Peyer's patch (tissue), 4 donors: ENCODE measurements around the gene LAMA4. TPM values are rescaled to one million over a fixed set of nuclear protein-coding genes. Genes with fewer than 3 reads are reported as not detected.
A peak's percentile ranks its signal among the peaks of the same experiment; 100 is the strongest.

Source experiments
- DNase-seq, 3 donors: peaks; one replicate each; pipeline ENCODE4 v3.0.0-alpha.2; 2017 to 2019
- H3K27ac ChIP-seq, 4 donors: fragments of 200-600 bp; sonication (generic); one replicate each; pipeline ENCODE4 v1.5.1; 2016 to 2019
- H3K27me3 ChIP-seq, 2 donors: fragments of 200-600 bp; sonication (generic); one replicate each; pipeline ENCODE4 v1.5.1; 2019
- H3K36me3 ChIP-seq, 3 donors: fragments of 200-600 bp; sonication (generic); one replicate each; pipeline ENCODE4 v1.5.1; 2016 to 2019
- H3K4me1 ChIP-seq, 4 donors: fragments of 200-600 bp; sonication (generic); one replicate each; pipeline ENCODE4 v1.5.1; 2016 to 2019
- H3K4me3 ChIP-seq, 4 donors: fragments of 200-600 bp; sonication (generic); 1 replicate in 3 of 4; 2 replicates in 1 of 4; pipeline ENCODE4 v1.5.1; 2016 to 2019; ENCODE audit warnings: mild to moderate bottlenecking in 1 of 4
- H3K9me3 ChIP-seq, 4 donors: fragments of 200-600 bp; sonication (generic); one replicate each; pipeline ENCODE4 v1.5.1; 2016 to 2019; ENCODE audit warnings: mild to moderate bottlenecking in 1 of 4
- POLR2A ChIP-seq, 2 donors: fragments of 450-650 bp; IDR thresholded peaks; one replicate each; pipeline ENCODE4 v1.5.1; 2017; ENCODE audit warnings: antibody characterized with exemption in 2 of 2, mild to moderate bottlenecking in 2 of 2, moderate library complexity in 2 of 2
- total RNA-seq, 4 donors: library from RNA; depleted of rRNA; stranded (reverse); fragments of >200 nt; gene quantifications; one replicate each; pipeline ENCODE4 v1.1.0, GENCODE V29; 2016
- TF ChIP-seq, protein P1 (sequence below), 6 experiments: fragments of 450-650 bp in 4 of 6; fragments of 200-600 bp in 2 of 6; sonication (generic) in 1 of 6; IDR thresholded peaks; one replicate each; pipeline ENCODE4 v1.5.1; 2017 to 2019; ENCODE audit warnings: antibody characterized with exemption in 6 of 6, mild to moderate bottlenecking in 3 of 6, moderate library complexity in 1 of 6

Gene LAMA4
- total RNA-seq, 4 donors from 2014 or later = 10.0 to 99.0 (median 28.9) TPM

DNA sequence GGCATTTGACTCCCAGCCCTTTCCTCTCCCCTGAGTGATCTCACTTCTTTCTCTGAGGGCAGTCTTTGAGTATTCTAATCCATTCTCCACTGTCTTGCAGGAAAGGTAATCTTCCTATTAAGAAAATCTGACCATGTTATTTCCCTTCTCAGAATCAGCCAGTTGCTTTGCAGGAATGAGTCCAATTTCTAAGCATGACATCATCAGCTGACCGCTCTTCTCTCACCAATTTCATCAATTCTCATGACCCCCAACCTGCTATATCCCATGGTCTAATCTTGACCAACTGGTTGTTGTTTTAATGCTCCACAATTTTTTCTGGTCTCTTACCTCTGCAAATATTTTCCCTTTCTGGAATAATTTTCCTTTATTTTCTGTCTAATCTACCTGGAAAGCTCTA, 93.6 kb downstream of the LAMA4 start:
- DNase-seq = no peak
- peaks cover 0 to 6% (median 0%) of the 10 kb centered on the region in 4 donors for H3K4me1 ChIP-seq
- H3K27ac ChIP-seq = no peak overlapping the region
- H3K4me3 ChIP-seq = no peak overlapping the region
- H3K27me3 ChIP-seq = no peaks in the 10 kb centered on the region
- no peaks in the 10 kb centered on the region for H3K9me3 ChIP-seq
- peaks cover 0 to 13% (median 0%) of the 10 kb centered on the region in 3 donors for H3K36me3 ChIP-seq
- no peak for TF ChIP-seq POLR2A (IDR thresholded peaks at IDR 0.05)
- TF ChIP-seq, protein P1, sequence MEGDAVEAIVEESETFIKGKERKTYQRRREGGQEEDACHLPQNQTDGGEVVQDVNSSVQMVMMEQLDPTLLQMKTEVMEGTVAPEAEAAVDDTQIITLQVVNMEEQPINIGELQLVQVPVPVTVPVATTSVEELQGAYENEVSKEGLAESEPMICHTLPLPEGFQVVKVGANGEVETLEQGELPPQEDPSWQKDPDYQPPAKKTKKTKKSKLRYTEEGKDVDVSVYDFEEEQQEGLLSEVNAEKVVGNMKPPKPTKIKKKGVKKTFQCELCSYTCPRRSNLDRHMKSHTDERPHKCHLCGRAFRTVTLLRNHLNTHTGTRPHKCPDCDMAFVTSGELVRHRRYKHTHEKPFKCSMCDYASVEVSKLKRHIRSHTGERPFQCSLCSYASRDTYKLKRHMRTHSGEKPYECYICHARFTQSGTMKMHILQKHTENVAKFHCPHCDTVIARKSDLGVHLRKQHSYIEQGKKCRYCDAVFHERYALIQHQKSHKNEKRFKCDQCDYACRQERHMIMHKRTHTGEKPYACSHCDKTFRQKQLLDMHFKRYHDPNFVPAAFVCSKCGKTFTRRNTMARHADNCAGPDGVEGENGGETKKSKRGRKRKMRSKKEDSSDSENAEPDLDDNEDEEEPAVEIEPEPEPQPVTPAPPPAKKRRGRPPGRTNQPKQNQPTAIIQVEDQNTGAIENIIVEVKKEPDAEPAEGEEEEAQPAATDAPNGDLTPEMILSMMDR (IDR thresholded peaks at IDR 0.05) = no peak

DNA sequence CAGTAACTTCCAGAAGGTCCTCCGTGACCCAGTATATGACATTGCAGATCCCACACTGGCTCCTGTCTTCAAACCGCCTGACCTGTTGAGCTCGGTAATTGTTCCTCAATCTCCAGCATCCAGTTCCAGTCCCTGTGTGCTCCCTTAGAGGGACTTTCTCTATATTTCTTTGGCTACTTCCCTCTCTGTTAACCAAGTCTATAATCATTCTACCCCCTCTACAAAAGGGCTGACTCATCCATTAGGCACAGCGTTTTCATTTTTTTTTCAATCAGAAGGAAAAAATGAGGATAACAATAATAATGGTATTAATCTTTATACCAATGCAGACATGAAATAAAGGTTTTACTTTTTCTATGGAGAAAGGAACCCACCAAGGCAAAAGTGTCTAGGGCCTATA, 97.7 kb downstream of the LAMA4 start:
- Histone ChIP-seq H3K9me3 (no peaks in the 10 kb centered on the region), H3K36me3 (peaks cover 0 to under 1% (median 0%) of the 10 kb centered on the region in 3 donors), H3K27ac (no peak overlapping the region), H3K4me1 (peaks cover 0 to 6% (median 2%) of the 10 kb centered on the region in 4 donors), H3K27me3 (no peaks in the 10 kb centered on the region), H3K4me3 (no peak overlapping the region)
- TF ChIP-seq POLR2A (IDR thresholded peaks at IDR 0.05) = no peak
- TF ChIP-seq, protein P1 (IDR thresholded peaks at IDR 0.05) = no peak
- no peak for DNase-seq

DNA sequence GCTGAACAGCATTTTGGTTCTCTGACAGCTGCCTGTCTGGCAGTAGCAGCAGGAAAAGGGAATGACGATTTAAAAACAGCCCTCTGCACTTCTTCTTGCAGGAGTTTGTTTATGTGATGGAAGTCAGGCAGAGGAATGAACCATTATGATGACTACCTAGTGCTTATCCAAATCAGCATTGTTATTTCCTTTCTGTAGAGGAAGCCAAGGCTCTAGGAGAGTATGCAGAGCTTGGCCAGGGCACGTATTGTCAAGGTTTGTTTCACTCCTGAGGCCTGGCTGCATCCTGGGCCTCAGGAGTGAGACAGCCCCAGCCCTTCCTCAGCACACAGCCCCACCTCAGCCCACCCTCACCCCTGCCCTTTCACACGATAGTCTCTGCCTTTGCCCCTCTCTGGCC, 98.5 kb downstream of the LAMA4 start:
- Histone ChIP-seq H3K9me3 (no peaks in the 10 kb centered on the region), H3K36me3 (no peaks in the 10 kb centered on the region), H3K4me3 (no peak overlapping the region), H3K27ac (peak overlapping the region in 2 of 4 donors; percentile 18 to 30), H3K4me1 (peaks cover 0 to 6% (median 2%) of the 10 kb centered on the region in 4 donors), H3K27me3 (no peaks in the 10 kb centered on the region)
- TF ChIP-seq, protein P1 (IDR thresholded peaks at IDR 0.05) = no peak
- no peak for TF ChIP-seq POLR2A (IDR thresholded peaks at IDR 0.05)
- DNase-seq = no peak

DNA sequence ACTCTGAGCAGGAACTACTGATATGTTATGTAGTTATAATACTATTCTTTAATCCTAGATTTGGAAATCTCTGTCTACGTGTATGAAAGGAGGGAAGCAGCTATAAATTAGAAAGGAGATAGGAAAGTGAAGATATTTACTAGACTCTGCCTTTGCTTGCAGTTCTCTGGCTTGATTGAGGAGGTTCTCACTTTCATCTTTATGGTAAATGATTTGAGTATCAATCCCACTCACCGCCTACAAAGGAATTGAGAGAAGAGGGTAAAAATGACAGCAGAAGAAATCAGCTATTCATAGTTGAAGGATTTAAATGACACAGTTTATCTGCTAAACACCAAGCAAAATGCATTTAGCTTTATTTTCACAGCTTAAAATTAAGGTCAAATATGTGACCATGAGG, 99.7 kb downstream of the LAMA4 start:
- TF ChIP-seq, protein P1 (IDR thresholded peaks at IDR 0.05) = no peak
- no peak for TF ChIP-seq POLR2A (IDR thresholded peaks at IDR 0.05)
- DNase-seq = no peak
- Histone ChIP-seq H3K27me3 (no peaks in the 10 kb centered on the region), H3K36me3 (no peaks in the 10 kb centered on the region), H3K9me3 (no peaks in the 10 kb centered on the region), H3K4me1 (peaks cover 0 to 6% (median 2%) of the 10 kb centered on the region in 4 donors), H3K4me3 (no peak overlapping the region), H3K27ac (peak overlapping the region in 1 of 4 donors; percentile 4)

GRCh38 chr6:112153926-112154607, 100.3 kb downstream of the LAMA4 start:
- Histone ChIP-seq H3K4me1 (peaks cover 0 to 6% (median 2%) of the 10 kb centered on the region in 4 donors), H3K27me3 (no peaks in the 10 kb centered on the region), H3K27ac (peak overlapping the region in 1 of 4 donors; percentile 4), H3K4me3 (no peak overlapping the region), H3K9me3 (no peaks in the 10 kb centered on the region), H3K36me3 (no peaks in the 10 kb centered on the region)
- TF ChIP-seq, protein P1 (IDR thresholded peaks at IDR 0.05) = no peak
- TF ChIP-seq POLR2A (IDR thresholded peaks at IDR 0.05) = no peak
- no peak for DNase-seq
